HepG2 (cell line): Measurements from ENCODE around the gene CNN3. TPM values are rescaled to one million over a fixed set of nuclear protein-coding genes. Genes with fewer than 3 reads are reported as not detected.
A peak's percentile ranks its signal among the peaks of the same experiment; 100 is the strongest.

Experiments
- ESRRA ChIP-seq: sonication (generic); formaldehyde crosslinking; IDR thresholded peaks from 2 replicates; pipeline ENCODE4 v1.5.1; 2020; ENCODE audit warnings: mild to moderate bottlenecking, low read depth, missing genetic modification reagents
- HOXA3 ChIP-seq: sonication (generic); formaldehyde crosslinking; IDR thresholded peaks from 2 replicates; pipeline ENCODE4 v1.5.0; 2020; ENCODE audit warnings: missing genetic modification reagents
- KAT8 ChIP-seq: IDR thresholded peaks from 2 replicates; pipeline ENCODE4 v1.6.1; 2016; ENCODE audit warnings: missing genetic modification reagents, missing compliant biosample characterization
- NR2C2 ChIP-seq: sonication (generic); formaldehyde crosslinking; IDR thresholded peaks from 2 replicates; pipeline ENCODE4 v1.4.0; 2020; ENCODE audit warnings: missing genetic modification reagents, mild to moderate bottlenecking, moderate library complexity, borderline replicate concordance
- NR2F1 ChIP-seq, 2 experiments: fragments of 450-650 bp in 1 of 2; formaldehyde crosslinking in 1 of 2; IDR thresholded peaks; 2 replicates each; pipeline versions ENCODE4 v1.5.0 to v1.6.1; 2016 to 2020; ENCODE audit warnings: mild to moderate bottlenecking in 1 of 2, missing compliant biosample characterization in 1 of 2, missing genetic modification reagents in 1 of 2, moderate library complexity in 1 of 2
- RXRB ChIP-seq: IDR thresholded peaks from 2 replicates; pipeline ENCODE4 v1.6.1; 2016; ENCODE audit warnings: borderline replicate concordance, missing genetic modification reagents, missing compliant biosample characterization
- SRSF1 ChIP-seq: fragments of 200-400 bp; formaldehyde crosslinking; optimal IDR thresholded peaks from 2 replicates; pipeline ENCODE3; 2017; ENCODE audit warnings: mild to moderate bottlenecking, low read depth, low read length, moderate library complexity
- ZNF124 ChIP-seq: sonication (generic); formaldehyde crosslinking; IDR thresholded peaks from 2 replicates; pipeline ENCODE4 v1.4.0; 2020; ENCODE audit warnings: missing genetic modification reagents
- polyA plus RNA-seq, 8 experiments: library from polyadenylated mRNA; depleted of rRNA in 3 of 8; stranded (reverse) in 7 of 8; unstranded in 1 of 8; fragments of >200 nt; fragmentation: Illumina TruSeq in 4 of 8; extraction: Trizol in 4 of 8; gene quantifications; 2 replicates each; pipeline versions ENCODE4 v1.2.1 to v1.2.3, GENCODE V29; 2011 to 2016; ENCODE audit warnings: low read depth in 4 of 8, missing spikeins in 1 of 8, mixed read lengths in 1 of 8; ENCODE audit not compliant: insufficient read depth in 1 of 8
- total RNA-seq, 5 experiments: library from RNA; depleted of rRNA; stranded (reverse); fragments of >200 nt; fragmentation: Illumina TruSeq; extraction: Trizol; gene quantifications; 2 replicates each; pipeline ENCODE4 v1.2.3, GENCODE V29; 2016; ENCODE audit warnings: low read depth in 1 of 5
- TF ChIP-seq, protein P1 (sequence below): sonication (generic); formaldehyde crosslinking; IDR thresholded peaks from 2 replicates; pipeline ENCODE4 v1.4.0; 2020; ENCODE audit warnings: missing genetic modification reagents, borderline replicate concordance
- TF ChIP-seq, protein P2 (sequence below): sonication (generic); formaldehyde crosslinking; IDR thresholded peaks from 2 replicates; pipeline ENCODE4 v1.4.0; 2020; ENCODE audit warnings: missing genetic modification reagents, borderline replicate concordance
- TF ChIP-seq, protein P3 (sequence below): sonication (generic); formaldehyde crosslinking; IDR thresholded peaks from 2 replicates; pipeline ENCODE4 v1.5.1; 2020; ENCODE audit warnings: mild to moderate bottlenecking, missing genetic modification reagents, borderline replicate concordance
- TF ChIP-seq, protein P4 (sequence below): sonication (generic); formaldehyde crosslinking; IDR thresholded peaks from 2 replicates; pipeline ENCODE4 v1.8.0; 2022; ENCODE audit warnings: mild to moderate bottlenecking, missing genetic modification reagents; ENCODE audit not compliant: insufficient replicate concordance
- TF ChIP-seq, protein P5 (sequence below): IDR thresholded peaks from 2 replicates; pipeline ENCODE4 v1.6.1; 2016; ENCODE audit warnings: mild to moderate bottlenecking

Gene CNN3
- total and polyA plus RNA-seq, 2 of the 13 experiments (the other 11 are each of a cell fraction or from before 2014, with no cell fraction given) = 113 to 223 TPM

DNA sequence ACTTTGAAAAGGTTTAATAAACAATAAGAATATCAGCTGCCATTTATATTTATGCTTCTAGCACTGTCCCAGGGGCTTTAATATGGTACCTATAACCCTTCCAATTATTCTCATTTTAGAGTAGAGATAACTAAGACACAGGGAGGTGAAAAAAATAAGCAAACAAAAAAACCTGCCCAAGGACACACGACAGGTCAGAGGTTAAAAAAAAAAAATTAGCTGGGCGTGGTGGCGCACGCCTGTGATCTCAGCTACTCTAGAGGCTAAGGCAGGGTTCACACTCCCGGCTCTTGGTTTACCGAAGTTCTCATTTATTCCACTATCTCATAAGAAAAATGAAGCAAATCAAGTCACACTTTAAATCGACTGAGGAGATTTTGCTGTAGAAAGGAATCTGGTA, 34.7 kb upstream of the CNN3 start (continued):
- TF ChIP-seq, protein P1, sequence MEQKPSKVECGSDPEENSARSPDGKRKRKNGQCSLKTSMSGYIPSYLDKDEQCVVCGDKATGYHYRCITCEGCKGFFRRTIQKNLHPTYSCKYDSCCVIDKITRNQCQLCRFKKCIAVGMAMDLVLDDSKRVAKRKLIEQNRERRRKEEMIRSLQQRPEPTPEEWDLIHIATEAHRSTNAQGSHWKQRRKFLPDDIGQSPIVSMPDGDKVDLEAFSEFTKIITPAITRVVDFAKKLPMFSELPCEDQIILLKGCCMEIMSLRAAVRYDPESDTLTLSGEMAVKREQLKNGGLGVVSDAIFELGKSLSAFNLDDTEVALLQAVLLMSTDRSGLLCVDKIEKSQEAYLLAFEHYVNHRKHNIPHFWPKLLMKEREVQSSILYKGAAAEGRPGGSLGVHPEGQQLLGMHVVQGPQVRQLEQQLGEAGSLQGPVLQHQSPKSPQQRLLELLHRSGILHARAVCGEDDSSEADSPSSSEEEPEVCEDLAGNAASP (CRISPR knock-in tag) = no peak
- TF ChIP-seq ESRRA (CRISPR knock-in tag) (no peak), KAT8 (CRISPR knock-in tag) (peak; percentile 43; the same call in 1 of the 2 replicates), ZNF124 (no peak), NR2C2 (CRISPR knock-in tag) (peak; percentile 80), SRSF1 (no peak), RXRB (peak; percentile 60; the same call in 1 of the 2 replicates), HOXA3 (peak; percentile 63), NR2F1 (CRISPR knock-in tag; IDR thresholded peaks at IDR 0.05) (peak; percentile 97)
- TF ChIP-seq, protein P2, sequence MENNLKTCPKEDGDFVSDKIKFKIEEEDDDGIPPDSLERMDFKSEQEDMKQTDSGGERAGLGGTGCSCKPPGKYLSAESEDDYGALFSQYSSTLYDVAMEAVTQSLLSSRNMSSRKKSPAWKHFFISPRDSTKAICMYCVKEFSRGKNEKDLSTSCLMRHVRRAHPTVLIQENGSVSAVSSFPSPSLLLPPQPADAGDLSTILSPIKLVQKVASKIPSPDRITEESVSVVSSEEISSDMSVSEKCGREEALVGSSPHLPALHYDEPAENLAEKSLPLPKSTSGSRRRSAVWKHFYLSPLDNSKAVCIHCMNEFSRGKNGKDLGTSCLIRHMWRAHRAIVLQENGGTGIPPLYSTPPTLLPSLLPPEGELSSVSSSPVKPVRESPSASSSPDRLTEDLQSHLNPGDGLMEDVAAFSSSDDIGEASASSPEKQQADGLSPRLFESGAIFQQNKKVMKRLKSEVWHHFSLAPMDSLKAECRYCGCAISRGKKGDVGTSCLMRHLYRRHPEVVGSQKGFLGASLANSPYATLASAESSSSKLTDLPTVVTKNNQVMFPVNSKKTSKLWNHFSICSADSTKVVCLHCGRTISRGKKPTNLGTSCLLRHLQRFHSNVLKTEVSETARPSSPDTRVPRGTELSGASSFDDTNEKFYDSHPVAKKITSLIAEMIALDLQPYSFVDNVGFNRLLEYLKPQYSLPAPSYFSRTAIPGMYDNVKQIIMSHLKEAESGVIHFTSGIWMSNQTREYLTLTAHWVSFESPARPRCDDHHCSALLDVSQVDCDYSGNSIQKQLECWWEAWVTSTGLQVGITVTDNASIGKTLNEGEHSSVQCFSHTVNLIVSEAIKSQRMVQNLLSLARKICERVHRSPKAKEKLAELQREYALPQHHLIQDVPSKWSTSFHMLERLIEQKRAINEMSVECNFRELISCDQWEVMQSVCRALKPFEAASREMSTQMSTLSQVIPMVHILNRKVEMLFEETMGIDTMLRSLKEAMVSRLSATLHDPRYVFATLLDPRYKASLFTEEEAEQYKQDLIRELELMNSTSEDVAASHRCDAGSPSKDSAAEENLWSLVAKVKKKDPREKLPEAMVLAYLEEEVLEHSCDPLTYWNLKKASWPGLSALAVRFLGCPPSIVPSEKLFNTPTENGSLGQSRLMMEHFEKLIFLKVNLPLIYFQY = no peak
- TF ChIP-seq, protein P3, sequence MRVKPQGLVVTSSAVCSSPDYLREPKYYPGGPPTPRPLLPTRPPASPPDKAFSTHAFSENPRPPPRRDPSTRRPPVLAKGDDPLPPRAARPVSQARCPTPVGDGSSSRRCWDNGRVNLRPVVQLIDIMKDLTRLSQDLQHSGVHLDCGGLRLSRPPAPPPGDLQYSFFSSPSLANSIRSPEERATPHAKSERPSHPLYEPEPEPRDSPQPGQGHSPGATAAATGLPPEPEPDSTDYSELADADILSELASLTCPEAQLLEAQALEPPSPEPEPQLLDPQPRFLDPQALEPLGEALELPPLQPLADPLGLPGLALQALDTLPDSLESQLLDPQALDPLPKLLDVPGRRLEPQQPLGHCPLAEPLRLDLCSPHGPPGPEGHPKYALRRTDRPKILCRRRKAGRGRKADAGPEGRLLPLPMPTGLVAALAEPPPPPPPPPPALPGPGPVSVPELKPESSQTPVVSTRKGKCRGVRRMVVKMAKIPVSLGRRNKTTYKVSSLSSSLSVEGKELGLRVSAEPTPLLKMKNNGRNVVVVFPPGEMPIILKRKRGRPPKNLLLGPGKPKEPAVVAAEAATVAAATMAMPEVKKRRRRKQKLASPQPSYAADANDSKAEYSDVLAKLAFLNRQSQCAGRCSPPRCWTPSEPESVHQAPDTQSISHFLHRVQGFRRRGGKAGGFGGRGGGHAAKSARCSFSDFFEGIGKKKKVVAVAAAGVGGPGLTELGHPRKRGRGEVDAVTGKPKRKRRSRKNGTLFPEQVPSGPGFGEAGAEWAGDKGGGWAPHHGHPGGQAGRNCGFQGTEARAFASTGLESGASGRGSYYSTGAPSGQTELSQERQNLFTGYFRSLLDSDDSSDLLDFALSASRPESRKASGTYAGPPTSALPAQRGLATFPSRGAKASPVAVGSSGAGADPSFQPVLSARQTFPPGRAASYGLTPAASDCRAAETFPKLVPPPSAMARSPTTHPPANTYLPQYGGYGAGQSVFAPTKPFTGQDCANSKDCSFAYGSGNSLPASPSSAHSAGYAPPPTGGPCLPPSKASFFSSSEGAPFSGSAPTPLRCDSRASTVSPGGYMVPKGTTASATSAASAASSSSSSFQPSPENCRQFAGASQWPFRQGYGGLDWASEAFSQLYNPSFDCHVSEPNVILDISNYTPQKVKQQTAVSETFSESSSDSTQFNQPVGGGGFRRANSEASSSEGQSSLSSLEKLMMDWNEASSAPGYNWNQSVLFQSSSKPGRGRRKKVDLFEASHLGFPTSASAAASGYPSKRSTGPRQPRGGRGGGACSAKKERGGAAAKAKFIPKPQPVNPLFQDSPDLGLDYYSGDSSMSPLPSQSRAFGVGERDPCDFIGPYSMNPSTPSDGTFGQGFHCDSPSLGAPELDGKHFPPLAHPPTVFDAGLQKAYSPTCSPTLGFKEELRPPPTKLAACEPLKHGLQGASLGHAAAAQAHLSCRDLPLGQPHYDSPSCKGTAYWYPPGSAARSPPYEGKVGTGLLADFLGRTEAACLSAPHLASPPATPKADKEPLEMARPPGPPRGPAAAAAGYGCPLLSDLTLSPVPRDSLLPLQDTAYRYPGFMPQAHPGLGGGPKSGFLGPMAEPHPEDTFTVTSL (CRISPR knock-in tag) = peak; percentile 49; the same call in 1 of the 2 replicates
- TF ChIP-seq, protein P4, sequence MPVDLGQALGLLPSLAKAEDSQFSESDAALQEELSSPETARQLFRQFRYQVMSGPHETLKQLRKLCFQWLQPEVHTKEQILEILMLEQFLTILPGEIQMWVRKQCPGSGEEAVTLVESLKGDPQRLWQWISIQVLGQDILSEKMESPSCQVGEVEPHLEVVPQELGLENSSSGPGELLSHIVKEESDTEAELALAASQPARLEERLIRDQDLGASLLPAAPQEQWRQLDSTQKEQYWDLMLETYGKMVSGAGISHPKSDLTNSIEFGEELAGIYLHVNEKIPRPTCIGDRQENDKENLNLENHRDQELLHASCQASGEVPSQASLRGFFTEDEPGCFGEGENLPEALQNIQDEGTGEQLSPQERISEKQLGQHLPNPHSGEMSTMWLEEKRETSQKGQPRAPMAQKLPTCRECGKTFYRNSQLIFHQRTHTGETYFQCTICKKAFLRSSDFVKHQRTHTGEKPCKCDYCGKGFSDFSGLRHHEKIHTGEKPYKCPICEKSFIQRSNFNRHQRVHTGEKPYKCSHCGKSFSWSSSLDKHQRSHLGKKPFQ (CRISPR knock-in tag) = peak; percentile 73
- TF ChIP-seq, protein P5, sequence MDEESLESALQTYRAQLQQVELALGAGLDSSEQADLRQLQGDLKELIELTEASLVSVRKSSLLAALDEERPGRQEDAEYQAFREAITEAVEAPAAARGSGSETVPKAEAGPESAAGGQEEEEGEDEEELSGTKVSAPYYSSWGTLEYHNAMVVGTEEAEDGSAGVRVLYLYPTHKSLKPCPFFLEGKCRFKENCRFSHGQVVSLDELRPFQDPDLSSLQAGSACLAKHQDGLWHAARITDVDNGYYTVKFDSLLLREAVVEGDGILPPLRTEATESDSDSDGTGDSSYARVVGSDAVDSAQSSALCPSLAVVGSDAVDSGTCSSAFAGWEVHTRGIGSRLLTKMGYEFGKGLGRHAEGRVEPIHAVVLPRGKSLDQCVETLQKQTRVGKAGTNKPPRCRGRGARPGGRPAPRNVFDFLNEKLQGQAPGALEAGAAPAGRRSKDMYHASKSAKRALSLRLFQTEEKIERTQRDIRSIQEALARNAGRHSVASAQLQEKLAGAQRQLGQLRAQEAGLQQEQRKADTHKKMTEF = peak; percentile 67; the same call in 1 of the 2 replicates
